ENCODE data around the gene ZNF692.

GRCh38 chr1:248892590-248892989 lies 33.7 kb upstream of the ZNF692 start:
- TF ChIP-seq CTCF (IDR thresholded peaks at IDR 0.05; ENCODE audit: low read depth, low read length, poor library complexity, severe bottlenecking) (no peak), EZH2phosphoT487 (IDR thresholded peaks at IDR 0.05; ENCODE audit: borderline replicate concordance, low read length) (no peak)

All from DOHH2 (cell line).